Measurements from ENCODE around the gene ALDOB.
"Not testable (repeated sequence)": the region's sequence is repeated elsewhere in the genome, so short reads cannot be mapped to it uniquely, and the experiment has no call there.

Gene ALDOB

DNA sequence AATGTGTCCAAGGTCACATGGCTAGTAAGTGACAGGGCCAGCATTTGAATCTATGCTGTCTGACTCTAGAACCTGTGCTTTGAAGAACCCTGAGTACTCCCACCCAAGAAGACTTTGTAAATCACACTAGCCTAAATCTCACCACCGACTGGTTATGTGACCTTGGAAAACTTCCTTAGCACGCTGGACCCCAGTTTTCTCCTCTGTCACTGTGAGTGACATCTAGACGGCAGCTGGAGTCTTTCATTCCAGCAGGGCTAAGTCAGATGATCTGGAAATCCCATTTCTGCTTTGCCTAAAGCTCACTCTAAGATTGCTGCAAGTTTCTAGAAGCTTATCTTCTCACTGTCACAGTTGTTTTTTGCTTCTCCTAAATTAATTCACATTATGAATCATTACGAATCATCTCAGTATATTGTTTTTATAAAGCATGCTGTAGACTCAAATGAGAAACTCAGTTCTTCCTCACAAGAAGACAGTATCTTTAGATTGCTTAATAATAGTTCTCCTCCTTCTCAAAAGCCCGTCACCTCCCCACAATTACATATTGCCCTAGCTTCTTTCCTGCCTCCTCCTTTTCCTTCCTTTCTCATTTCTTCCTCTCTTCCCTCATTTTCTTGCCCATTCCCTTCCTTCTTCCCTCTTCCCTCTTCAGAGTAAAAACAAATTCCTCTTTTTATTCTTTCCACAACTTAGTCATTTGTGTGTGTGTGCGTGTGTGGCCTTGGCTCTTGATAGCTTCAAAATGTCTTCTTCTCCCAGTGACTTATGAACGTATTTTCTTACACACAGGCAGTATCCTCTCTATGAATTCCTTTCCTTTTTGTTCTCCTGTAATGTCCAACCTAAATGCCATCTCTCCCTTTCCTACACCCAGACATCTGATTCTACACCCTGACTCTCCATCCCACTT lies 16.8 kb downstream of the ALDOB start:
- no peak for DNase-seq

GRCh38 chr9:101417977-101418376 lies 17.6 kb downstream of the ALDOB start:
- no peak for DNase-seq

GRCh38 chr9:101417389-101417788 lies 18.2 kb downstream of the ALDOB start:
- DNase-seq = no peak

GRCh38 chr9:101415578-101415977 lies 20.0 kb downstream of the ALDOB start:
- no peak for DNase-seq

DNA sequence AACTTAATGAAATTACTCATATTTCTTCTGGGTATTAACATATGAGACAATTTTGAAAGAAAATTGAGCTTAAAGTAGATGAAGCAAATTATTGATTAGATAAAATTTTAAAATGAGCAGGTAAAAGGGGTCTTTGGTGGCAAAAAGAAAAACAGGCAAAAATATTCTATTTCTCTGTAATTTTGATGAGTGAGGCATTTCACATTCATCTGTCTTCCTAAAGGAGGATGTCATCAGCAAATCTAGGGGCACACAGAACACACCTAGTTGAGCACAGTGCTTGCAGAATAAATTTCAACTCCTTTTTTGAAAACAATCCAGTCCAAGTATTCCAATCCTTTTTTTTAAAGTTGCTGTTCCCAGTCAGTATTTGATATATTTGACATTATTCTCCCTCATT lies 20.7 kb downstream of the ALDOB start:
- no peak for DNase-seq

DNA sequence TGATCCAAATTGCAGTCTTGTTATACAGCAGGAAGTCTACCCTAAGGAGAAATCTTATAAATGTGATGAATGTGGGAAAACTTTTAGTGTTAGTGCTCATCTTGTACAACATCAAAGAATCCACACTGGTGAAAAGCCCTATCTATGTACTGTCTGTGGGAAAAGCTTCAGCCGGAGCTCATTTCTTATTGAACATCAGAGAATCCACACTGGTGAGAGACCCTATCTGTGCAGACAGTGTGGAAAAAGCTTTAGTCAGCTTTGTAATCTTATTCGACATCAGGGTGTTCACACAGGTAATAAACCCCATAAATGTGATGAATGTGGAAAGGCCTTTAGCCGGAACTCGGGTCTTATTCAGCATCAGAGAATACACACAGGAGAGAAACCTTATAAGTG lies 26.5 kb downstream of the ALDOB start:
- DNase-seq = no peak

GRCh38 chr9:101408374-101409078 lies 27.0 kb downstream of the ALDOB start:
- no peak for DNase-seq

- DNase-seq = no peak
Observed at GRCh38 chr9:101403516-101404285, 31.9 kb downstream of the ALDOB start.

DNA sequence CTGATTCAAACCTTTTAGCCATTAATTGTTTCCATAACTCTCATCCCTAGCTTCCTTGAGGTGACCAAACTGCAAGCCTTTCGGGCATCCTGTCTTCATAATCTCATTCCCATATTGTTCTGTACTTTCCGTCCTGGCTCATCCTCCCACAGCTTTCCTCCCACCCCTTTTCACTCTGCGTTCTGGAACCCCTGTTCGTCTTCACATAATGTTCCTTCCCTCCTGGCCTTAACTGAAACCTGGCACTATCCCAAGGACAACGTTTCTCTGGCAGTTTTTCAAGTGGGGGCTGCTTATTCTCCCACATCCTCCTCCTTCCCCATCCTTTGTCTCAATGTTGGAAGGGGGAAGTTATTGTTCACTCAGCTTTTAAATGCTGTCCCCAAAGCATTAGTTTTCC lies 35.5 kb downstream of the ALDOB start:
- DNase-seq = peak; percentile 33

- DNase-seq = no peak
Observed at GRCh38 chr9:101399643-101399970, 36.0 kb downstream of the ALDOB start.

- DNase-seq = no peak
Observed at GRCh38 chr9:101398930-101399642, 36.5 kb downstream of the ALDOB start.

- peak; percentile 100 for DNase-seq
Observed at GRCh38 chr9:101398068-101398929, 37.3 kb downstream of the ALDOB start, which contains the start of the genes MRPL50 and ZNF189. TSS of gene MRPL50 (minus strand) at chr9:101398618. CDS start at chr9:101398592, 26 bp downstream. TSS of gene ZNF189 (plus strand) at chr9:101398851. CDS start at chr9:101399157, 306 bp downstream.

GRCh38 chr9:101397746-101398067 lies 37.9 kb downstream of the ALDOB start:
- DNase-seq = no peak

GRCh38 chr9:101394687-101395086 lies 40.9 kb downstream of the ALDOB start:
- DNase-seq = no peak

DNA sequence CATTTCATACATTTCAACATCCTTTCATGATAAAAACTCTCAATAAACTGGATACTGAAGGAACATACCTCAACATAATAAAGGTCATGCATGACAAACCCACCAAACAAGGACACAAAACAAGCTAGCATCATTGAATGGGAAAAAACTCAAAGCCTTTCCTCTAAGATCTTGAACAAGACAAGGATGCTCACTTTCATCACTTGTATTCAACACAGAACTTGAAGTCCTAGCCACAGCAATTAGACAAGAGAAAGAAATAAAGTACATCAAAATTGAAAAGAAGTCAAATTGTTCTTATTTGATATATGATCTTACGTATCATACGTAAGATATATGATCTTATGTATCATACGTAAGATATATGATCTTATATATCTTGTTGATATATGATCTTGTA lies 42.4 kb downstream of the ALDOB start:
- DNase-seq = no peak

- no peak for DNase-seq
Observed at GRCh38 chr9:101388507-101388993, 47.0 kb downstream of the ALDOB start.

GRCh38 chr9:101387871-101388506 lies 47.6 kb downstream of the ALDOB start:
- no peak for DNase-seq

GRCh38 chr9:101384873-101385536 lies 50.6 kb downstream of the ALDOB start, which contains the start of gene BAAT:
TSS of gene BAAT (minus strand) at chr9:101385006. CDS start at chr9:101371404, 13,602 bp downstream.
- not testable (repeated sequence) for DNase-seq

GRCh38 chr9:101383361-101383760 lies 52.2 kb downstream of the ALDOB start:
- no peak for DNase-seq

DNA sequence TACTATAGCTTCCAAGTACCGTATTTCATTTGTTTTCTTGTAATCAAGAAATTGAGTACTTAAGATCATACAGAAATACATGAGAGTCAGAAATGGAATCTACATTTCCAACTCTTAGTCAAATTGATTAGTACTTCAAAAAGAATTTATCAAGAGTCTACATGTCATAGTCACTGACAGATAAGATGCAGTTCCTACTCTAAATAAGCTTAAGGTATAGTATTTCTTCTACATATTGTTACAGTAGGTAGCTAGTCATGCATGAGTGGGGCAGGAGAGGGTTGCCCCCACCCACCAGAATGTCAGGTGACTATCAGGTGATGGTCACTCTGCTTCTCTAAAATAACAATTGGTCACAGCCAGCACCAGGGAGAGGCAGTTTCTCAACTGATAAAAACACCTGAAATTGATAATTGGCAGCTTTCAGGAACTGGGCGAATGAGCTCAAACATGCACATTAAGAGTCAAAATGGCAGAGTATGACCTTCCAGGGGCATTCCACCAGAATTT lies 53.7 kb downstream of the ALDOB start:
- DNase-seq = no peak

All from left hindlimb (tissue), 1 donor.